ENCODE results near the gene TMEM81. TPM values are rescaled to one million over a fixed set of nuclear protein-coding genes. Genes with fewer than 3 reads are reported as not detected.

The TMEM81 gene
- total and polyA plus RNA-seq, 10 of the 15 experiments (the other 5 are each of a cell fraction or from before 2014, with no cell fraction given), result 0.62 to 2.2 (median 1.1) TPM

DNA sequence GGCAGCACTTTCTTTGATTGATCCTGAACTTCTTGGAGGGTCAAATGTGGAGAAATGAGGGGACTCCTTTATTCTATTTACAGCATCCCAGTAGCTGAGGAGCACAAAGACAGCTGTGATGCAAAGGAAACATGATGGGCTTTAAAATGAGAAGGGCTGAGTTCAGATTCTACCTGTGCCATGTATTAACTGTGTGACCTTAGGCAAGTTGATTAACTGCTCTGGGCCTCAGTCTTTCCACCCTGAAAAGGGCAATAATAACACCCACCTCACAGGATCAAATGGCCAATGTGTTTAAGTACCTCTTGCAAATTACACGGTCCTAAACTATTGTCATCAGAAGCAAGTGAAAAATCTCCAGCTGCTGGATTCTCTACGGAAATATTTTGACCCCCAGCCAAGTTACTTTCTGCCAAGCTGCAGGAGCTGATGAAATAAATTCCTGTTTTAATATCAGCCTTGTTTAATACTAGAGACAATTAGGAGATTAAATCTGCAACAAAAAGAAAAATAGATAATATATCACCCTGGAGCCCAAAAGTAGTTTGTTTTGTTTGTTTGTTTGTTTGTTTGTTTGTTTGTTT, 15.7 kb downstream of the TMEM81 start:
- Histone ChIP-seq H3K4me1 (ENCODE audit: control insufficient read depth, insufficient read depth, low read length) (no peaks in the 10 kb centered on the region), H2AFZ (ENCODE audit: control insufficient read depth, low read depth, low read length) (no peak overlapping the region), H4K20me1 (ENCODE audit: control insufficient read depth, insufficient read depth) (no peaks in the 10 kb centered on the region), H3K27me3 (replicated peaks in 1 of 2; ENCODE audit: control insufficient read depth in 2 of 2, insufficient read depth in 2 of 2, low read length in 1 of 2) (no peaks in the 10 kb centered on the region), H3K79me2 (ENCODE audit: control insufficient read depth, insufficient read depth, low read length) (no peaks in the 10 kb centered on the region), H3K9ac (ENCODE audit: control insufficient read depth, insufficient read depth, low read length) (no peak overlapping the region), H3K36me3 (ENCODE audit: control insufficient read depth in 2 of 2, insufficient read depth in 2 of 2, low read length in 1 of 2) (no peaks in the 10 kb centered on the region), H3K4me3 (no peak overlapping the region), H3K4me2 (ENCODE audit: control insufficient read depth, insufficient read depth) (no peak overlapping the region), H3K27ac (ENCODE audit: control insufficient read depth, insufficient read depth) (no peak overlapping the region), H3K9me3 (replicated peaks; ENCODE audit: control insufficient read depth, insufficient read depth, low read length) (no peaks in the 10 kb centered on the region)
- ChIA-PET RAD21 (ENCODE audit: unreplicated experiment) (no interaction called here), SMC1A (ENCODE audit: uncharacterized antibody, unreplicated experiment) (interaction anchor here (1.1 to 1.7 kb wide), 2 partner anchors 92 to 187 kb away, joined by 3 to 5 read pairs; no protein-coding TSS in a partner anchor), CTCF (interaction anchor here (1.1 kb wide), 1 partner anchor 73 kb away, joined by 3 read pairs; no protein-coding TSS in a partner anchor), POLR2A (no interaction called here)
- WGBS (ENCODE audit: insufficient coverage, insufficient replicate concordance, low lambda C conversion rate, missing lambda C conversion rate), result 72% methylated on average over 2 of the region's 2 CpGs
- BruUV-seq (replicated peaks), result no TSS peak
- TF ChIP-seq, protein P1, sequence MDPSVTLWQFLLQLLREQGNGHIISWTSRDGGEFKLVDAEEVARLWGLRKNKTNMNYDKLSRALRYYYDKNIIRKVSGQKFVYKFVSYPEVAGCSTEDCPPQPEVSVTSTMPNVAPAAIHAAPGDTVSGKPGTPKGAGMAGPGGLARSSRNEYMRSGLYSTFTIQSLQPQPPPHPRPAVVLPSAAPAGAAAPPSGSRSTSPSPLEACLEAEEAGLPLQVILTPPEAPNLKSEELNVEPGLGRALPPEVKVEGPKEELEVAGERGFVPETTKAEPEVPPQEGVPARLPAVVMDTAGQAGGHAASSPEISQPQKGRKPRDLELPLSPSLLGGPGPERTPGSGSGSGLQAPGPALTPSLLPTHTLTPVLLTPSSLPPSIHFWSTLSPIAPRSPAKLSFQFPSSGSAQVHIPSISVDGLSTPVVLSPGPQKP (IDR thresholded peaks at IDR 0.05; ENCODE audit: low read depth, low read length), result no peak
- TF ChIP-seq, protein P2, sequence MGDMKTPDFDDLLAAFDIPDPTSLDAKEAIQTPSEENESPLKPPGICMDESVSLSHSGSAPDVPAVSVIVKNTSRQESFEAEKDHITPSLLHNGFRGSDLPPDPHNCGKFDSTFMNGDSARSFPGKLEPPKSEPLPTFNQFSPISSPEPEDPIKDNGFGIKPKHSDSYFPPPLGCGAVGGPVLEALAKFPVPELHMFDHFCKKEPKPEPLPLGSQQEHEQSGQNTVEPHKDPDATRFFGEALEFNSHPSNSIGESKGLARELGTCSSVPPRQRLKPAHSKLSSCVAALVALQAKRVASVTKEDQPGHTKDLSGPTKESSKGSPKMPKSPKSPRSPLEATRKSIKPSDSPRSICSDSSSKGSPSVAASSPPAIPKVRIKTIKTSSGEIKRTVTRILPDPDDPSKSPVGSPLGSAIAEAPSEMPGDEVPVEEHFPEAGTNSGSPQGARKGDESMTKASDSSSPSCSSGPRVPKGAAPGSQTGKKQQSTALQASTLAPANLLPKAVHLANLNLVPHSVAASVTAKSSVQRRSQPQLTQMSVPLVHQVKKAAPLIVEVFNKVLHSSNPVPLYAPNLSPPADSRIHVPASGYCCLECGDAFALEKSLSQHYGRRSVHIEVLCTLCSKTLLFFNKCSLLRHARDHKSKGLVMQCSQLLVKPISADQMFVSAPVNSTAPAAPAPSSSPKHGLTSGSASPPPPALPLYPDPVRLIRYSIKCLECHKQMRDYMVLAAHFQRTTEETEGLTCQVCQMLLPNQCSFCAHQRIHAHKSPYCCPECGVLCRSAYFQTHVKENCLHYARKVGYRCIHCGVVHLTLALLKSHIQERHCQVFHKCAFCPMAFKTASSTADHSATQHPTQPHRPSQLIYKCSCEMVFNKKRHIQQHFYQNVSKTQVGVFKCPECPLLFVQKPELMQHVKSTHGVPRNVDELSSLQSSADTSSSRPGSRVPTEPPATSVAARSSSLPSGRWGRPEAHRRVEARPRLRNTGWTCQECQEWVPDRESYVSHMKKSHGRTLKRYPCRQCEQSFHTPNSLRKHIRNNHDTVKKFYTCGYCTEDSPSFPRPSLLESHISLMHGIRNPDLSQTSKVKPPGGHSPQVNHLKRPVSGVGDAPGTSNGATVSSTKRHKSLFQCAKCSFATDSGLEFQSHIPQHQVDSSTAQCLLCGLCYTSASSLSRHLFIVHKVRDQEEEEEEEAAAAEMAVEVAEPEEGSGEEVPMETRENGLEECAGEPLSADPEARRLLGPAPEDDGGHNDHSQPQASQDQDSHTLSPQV (IDR thresholded peaks at IDR 0.05), result no peak
- TF ChIP-seq CHD4 (IDR thresholded peaks at IDR 0.05), result no peak
- FAIRE-seq, result no peak
- in situ Hi-C loops (cut with MboI), result no loop called here
- DNase-seq (ENCODE audit: low read depth, low spot score), result no peak
- no peak for ATAC-seq
- intact Hi-C loops (cut with micrococcal nuclease; ENCODE audit: unreplicated experiment), result no loop called here

Data from GM12878 (cell line).